Measurements from ENCODE around the gene VTI1A. TPM values are rescaled to one million over a fixed set of nuclear protein-coding genes. Genes with fewer than 3 reads are reported as not detected.
A peak's percentile ranks its signal among the peaks of the same experiment; 100 is the strongest.

The VTI1A gene
- total RNA-seq, 1 donor from 2014 or later, result 34.6 TPM

DNA sequence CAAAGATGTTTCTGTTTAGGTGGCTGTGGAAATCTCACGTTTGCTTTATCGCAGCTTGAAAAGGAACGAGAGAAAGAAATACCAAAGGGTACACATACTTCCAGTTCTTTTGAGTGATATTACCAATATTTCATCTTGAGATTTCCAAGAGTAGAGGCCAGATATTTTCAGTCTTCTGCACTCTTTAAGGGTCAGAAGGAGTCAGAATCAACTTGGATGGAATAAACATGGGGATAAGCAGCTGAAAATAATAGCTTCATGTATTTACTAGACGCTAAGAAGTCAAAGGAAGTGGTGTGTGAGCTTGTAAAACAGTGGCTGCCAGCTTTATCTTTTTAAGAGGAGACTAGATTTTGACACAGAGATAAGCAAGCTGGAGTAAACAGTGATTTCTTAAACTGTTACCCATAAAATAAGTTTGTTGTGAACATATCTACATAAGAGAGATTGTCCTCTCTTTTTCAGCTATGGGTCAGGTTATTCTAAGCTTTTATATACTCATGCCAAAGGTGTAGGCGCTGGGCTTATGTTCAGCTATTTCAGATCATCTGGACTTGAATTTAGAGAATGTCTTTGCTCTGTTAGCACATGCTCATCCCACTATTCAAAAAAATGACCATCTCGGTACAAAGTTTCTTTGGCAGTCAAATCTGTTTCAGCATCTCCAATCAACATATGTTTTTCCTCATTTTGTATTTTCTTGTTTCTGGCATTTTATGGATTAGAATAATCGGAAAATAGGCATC is 332.2 kb downstream of the VTI1A start:
- peaks cover 78% of the 10 kb centered on the region for H3K4me1 Mint-ChIP-seq
- H3K4me3 Mint-ChIP-seq, result no peak overlapping the region
- DNase-seq (ENCODE audit: low spot score in 2 of 2, unreplicated experiment in 2 of 2), result no peak
- H3K27me3 Mint-ChIP-seq (ENCODE audit: low read depth), result no peaks in the 10 kb centered on the region
- H3K9me3 Mint-ChIP-seq, result no peaks in the 10 kb centered on the region
- TF ChIP-seq, protein P1, sequence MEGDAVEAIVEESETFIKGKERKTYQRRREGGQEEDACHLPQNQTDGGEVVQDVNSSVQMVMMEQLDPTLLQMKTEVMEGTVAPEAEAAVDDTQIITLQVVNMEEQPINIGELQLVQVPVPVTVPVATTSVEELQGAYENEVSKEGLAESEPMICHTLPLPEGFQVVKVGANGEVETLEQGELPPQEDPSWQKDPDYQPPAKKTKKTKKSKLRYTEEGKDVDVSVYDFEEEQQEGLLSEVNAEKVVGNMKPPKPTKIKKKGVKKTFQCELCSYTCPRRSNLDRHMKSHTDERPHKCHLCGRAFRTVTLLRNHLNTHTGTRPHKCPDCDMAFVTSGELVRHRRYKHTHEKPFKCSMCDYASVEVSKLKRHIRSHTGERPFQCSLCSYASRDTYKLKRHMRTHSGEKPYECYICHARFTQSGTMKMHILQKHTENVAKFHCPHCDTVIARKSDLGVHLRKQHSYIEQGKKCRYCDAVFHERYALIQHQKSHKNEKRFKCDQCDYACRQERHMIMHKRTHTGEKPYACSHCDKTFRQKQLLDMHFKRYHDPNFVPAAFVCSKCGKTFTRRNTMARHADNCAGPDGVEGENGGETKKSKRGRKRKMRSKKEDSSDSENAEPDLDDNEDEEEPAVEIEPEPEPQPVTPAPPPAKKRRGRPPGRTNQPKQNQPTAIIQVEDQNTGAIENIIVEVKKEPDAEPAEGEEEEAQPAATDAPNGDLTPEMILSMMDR (IDR thresholded peaks at IDR 0.05; ENCODE audit: unreplicated experiment), result no peak
- no peaks in the 10 kb centered on the region for H3K36me3 Mint-ChIP-seq
- H3K27ac Mint-ChIP-seq, result peak overlapping the region; percentile 93

GRCh38 chr10:112782200-112782907 is 335.3 kb downstream of the VTI1A start:
- H3K4me1 Mint-ChIP-seq, result peaks cover 63% of the 10 kb centered on the region
- no peak for DNase-seq (ENCODE audit: low spot score in 2 of 2, unreplicated experiment in 2 of 2)
- peaks cover 3% of the 10 kb centered on the region for H3K36me3 Mint-ChIP-seq
- H3K9me3 Mint-ChIP-seq, result peaks cover 6% of the 10 kb centered on the region
- peak overlapping the region; percentile 11 for H3K4me3 Mint-ChIP-seq
- no peaks in the 10 kb centered on the region for H3K27me3 Mint-ChIP-seq (ENCODE audit: low read depth)
- TF ChIP-seq, protein P1 (IDR thresholded peaks at IDR 0.05; ENCODE audit: unreplicated experiment), result no peak
- peak overlapping the region; percentile 80 for H3K27ac Mint-ChIP-seq

- H3K4me3 Mint-ChIP-seq, result peak overlapping the region; percentile 9
Observed at GRCh38 chr10:112783351-112784021, 336.5 kb downstream of the VTI1A start.

GRCh38 chr10:112784022-112784461 is 337.0 kb downstream of the VTI1A start:
- TF ChIP-seq, protein P1 (IDR thresholded peaks at IDR 0.05; ENCODE audit: unreplicated experiment), result no peak
- H3K27ac Mint-ChIP-seq, result peak overlapping the region; percentile 80
- H3K36me3 Mint-ChIP-seq, result peaks cover 6% of the 10 kb centered on the region
- H3K4me3 Mint-ChIP-seq, result peak overlapping the region; percentile 9
- H3K27me3 Mint-ChIP-seq (ENCODE audit: low read depth), result no peaks in the 10 kb centered on the region
- no peak for DNase-seq (ENCODE audit: low spot score in 2 of 2, unreplicated experiment in 2 of 2)
- H3K4me1 Mint-ChIP-seq, result peaks cover 49% of the 10 kb centered on the region
- peaks cover 17% of the 10 kb centered on the region for H3K9me3 Mint-ChIP-seq

More at GRCh38 chr10:112783351-112784021, 336.5 kb downstream of the VTI1A start:
- Mint-ChIP-seq H3K27ac (peak overlapping the region; percentile 80), H3K9me3 (peaks cover 12% of the 10 kb centered on the region), H3K36me3 (peaks cover 5% of the 10 kb centered on the region), H3K27me3 (ENCODE audit: low read depth) (no peaks in the 10 kb centered on the region), H3K4me1 (peaks cover 55% of the 10 kb centered on the region)
- no peak for DNase-seq (ENCODE audit: low spot score in 2 of 2, unreplicated experiment in 2 of 2)
- TF ChIP-seq, protein P1 (IDR thresholded peaks at IDR 0.05; ENCODE audit: unreplicated experiment), result no peak

DNA sequence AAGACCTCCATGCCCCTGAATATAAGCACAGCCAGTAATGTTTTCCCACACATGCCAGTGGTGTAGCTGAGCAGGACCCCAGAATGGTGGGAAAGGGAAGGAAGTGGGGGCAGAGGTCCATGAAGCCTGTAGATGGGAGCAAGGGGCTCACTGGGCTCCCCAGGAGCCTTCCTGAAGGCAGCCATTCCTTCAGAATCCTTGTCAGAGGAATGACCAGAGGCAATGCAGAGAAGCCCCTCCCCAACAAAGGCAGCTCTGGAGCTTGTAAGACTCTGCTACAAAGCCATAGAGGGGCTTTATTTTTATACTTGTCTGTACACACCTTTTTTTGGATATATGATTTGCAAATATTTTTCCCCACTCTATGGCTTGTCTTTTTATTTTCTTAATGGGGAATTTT is 338.1 kb downstream of the VTI1A start:
- H3K4me1 Mint-ChIP-seq, result peaks cover 40% of the 10 kb centered on the region
- H3K9me3 Mint-ChIP-seq, result peaks cover 28% of the 10 kb centered on the region
- no peaks in the 10 kb centered on the region for H3K27me3 Mint-ChIP-seq (ENCODE audit: low read depth)
- peak overlapping the region; percentile 80 for H3K27ac Mint-ChIP-seq
- TF ChIP-seq, protein P1 (IDR thresholded peaks at IDR 0.05; ENCODE audit: unreplicated experiment), result no peak
- H3K4me3 Mint-ChIP-seq, result no peak overlapping the region
- no peak for DNase-seq (ENCODE audit: low spot score in 2 of 2, unreplicated experiment in 2 of 2)
- H3K36me3 Mint-ChIP-seq, result peaks cover 16% of the 10 kb centered on the region
